ENCODE results near the gene PFKFB4. TPM values are rescaled to one million over a fixed set of nuclear protein-coding genes. Genes with fewer than 3 reads are reported as not detected.

The PFKFB4 gene
- total RNA-seq, 1 donor from 2014 or later: 11.5 TPM

DNA sequence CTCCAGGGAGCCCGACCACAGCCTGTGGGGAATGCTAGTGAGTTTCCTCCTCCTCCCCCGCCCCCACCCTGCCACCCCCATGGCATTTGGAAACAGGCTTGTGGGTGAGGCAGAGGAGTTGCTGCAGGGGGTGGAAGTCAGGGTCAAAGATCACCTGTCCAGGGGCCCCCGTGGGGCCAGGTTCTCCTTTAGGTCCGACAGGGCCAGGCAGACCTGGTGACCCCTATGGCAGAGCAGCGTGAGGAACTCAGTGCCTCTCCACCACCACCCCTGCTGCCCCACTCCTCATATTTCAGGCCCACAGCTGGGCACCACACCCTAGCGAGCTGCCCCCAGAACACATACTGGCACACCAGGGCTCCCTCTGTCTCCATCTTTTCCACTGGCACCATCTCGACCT, 15.9 kb upstream of the PFKFB4 start:
- Mint-ChIP-seq H3K27me3 (ENCODE audit: unreplicated experiment) (peaks cover 9% of the 10 kb centered on the region), H3K36me3 (ENCODE audit: low read depth, unreplicated experiment) (peaks cover 3% of the 10 kb centered on the region), H3K27ac (ENCODE audit: unreplicated experiment) (no peak overlapping the region), H3K4me1 (ENCODE audit: unreplicated experiment) (no peaks in the 10 kb centered on the region), H3K4me3 (ENCODE audit: unreplicated experiment) (no peak overlapping the region), H3K9me3 (ENCODE audit: unreplicated experiment) (no peaks in the 10 kb centered on the region)
- TF ChIP-seq, protein P1, sequence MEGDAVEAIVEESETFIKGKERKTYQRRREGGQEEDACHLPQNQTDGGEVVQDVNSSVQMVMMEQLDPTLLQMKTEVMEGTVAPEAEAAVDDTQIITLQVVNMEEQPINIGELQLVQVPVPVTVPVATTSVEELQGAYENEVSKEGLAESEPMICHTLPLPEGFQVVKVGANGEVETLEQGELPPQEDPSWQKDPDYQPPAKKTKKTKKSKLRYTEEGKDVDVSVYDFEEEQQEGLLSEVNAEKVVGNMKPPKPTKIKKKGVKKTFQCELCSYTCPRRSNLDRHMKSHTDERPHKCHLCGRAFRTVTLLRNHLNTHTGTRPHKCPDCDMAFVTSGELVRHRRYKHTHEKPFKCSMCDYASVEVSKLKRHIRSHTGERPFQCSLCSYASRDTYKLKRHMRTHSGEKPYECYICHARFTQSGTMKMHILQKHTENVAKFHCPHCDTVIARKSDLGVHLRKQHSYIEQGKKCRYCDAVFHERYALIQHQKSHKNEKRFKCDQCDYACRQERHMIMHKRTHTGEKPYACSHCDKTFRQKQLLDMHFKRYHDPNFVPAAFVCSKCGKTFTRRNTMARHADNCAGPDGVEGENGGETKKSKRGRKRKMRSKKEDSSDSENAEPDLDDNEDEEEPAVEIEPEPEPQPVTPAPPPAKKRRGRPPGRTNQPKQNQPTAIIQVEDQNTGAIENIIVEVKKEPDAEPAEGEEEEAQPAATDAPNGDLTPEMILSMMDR (IDR thresholded peaks at IDR 0.05; ENCODE audit: unreplicated experiment): no peak
- DNase-seq (ENCODE audit: low spot score): no peak

DNA sequence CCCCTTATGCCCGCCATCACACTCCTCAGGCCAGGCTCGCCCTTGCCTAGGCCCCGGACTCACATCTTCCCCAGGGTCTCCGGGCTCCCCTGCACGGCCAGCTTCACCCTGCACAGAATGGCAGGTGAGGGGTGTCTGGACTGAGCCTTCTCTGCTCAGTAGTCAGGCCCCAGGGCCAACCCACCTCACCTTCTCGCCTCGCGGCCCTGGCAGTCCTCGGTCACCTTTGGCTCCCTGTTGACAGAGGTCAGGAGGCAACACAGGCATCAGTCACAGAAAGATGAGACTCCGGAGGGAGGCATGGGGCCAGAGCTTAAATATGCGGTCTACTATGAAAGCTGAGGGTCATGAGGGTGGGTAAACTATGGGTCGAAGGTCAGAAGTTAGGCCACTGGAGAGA, 15.3 kb upstream of the PFKFB4 start:
- TF ChIP-seq, protein P1 (IDR thresholded peaks at IDR 0.05; ENCODE audit: unreplicated experiment): no peak
- no peaks in the 10 kb centered on the region for H3K4me1 Mint-ChIP-seq (ENCODE audit: unreplicated experiment)
- no peak for DNase-seq (ENCODE audit: low spot score)
- no peak overlapping the region for H3K27ac Mint-ChIP-seq (ENCODE audit: unreplicated experiment)
- peaks cover 3% of the 10 kb centered on the region for H3K36me3 Mint-ChIP-seq (ENCODE audit: low read depth, unreplicated experiment)
- H3K9me3 Mint-ChIP-seq (ENCODE audit: unreplicated experiment): no peaks in the 10 kb centered on the region
- no peak overlapping the region for H3K4me3 Mint-ChIP-seq (ENCODE audit: unreplicated experiment)
- peaks cover 11% of the 10 kb centered on the region for H3K27me3 Mint-ChIP-seq (ENCODE audit: unreplicated experiment)

DNA sequence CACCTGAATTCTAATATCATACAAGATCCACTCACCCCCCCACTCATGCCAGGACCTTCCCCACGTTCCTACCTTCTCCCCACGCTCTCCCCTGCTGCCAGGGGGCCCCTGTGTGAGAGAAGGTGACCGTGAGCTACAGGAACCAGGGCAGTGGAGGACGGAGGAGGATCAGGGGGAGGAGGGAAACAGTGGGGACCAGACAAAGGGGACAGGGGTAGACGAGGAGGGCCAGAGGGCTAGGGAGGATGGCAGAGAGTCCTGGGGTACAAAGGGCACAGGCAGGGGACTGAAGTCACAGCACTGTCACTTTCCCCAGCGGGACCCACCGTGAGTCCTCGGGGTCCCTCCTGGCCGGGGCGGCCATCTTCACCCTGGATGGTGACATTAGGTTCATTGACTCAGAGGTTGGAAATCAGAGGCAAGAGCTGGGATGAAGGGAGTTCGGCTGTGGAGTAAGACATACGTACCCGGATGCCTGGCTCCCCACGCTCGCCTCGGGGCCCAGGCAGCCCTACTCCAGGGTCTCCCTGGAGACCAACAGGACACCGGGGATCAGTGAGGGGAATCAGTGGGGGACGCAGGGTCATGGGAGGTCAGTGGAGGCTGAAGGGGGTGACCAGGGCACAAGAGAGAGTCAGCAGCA, 13.3 kb upstream of the PFKFB4 start:
- H3K9me3 Mint-ChIP-seq (ENCODE audit: unreplicated experiment): no peaks in the 10 kb centered on the region
- TF ChIP-seq, protein P1 (IDR thresholded peaks at IDR 0.05; ENCODE audit: unreplicated experiment): no peak
- H3K4me3 Mint-ChIP-seq (ENCODE audit: unreplicated experiment): no peak overlapping the region

DNA sequence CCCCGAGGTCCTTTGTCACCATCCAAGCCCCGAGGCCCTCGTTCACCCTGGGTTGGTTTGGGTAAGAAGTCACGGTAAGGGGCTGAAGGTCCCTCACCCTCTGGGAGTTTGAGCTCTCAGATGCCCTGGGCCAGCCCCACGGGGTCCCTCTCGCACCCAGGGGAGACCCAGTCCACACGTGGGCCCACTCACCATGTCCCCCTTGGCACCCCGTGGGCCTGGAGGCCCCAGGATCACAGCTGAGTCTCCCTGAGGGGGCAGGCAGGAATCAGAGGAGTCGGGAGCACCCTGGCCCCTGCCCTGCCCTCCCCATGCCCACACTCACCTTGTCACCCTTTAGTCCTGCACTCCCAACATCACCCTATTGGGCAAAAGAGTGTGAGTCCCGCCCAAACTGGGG, 12.8 kb upstream of the PFKFB4 start:
- TF ChIP-seq, protein P1 (IDR thresholded peaks at IDR 0.05; ENCODE audit: unreplicated experiment): no peak
- Mint-ChIP-seq H3K4me1 (ENCODE audit: unreplicated experiment) (no peaks in the 10 kb centered on the region), H3K9me3 (ENCODE audit: unreplicated experiment) (no peaks in the 10 kb centered on the region), H3K4me3 (ENCODE audit: unreplicated experiment) (no peak overlapping the region), H3K27me3 (ENCODE audit: unreplicated experiment) (peaks cover 14% of the 10 kb centered on the region), H3K36me3 (ENCODE audit: low read depth, unreplicated experiment) (peaks cover 3% of the 10 kb centered on the region), H3K27ac (ENCODE audit: unreplicated experiment) (no peak overlapping the region)
- no peak for DNase-seq (ENCODE audit: low spot score)

More for the DNA sequence above, 13.3 kb upstream of the PFKFB4 start:
- DNase-seq (ENCODE audit: low spot score): no peak
- Mint-ChIP-seq H3K4me1 (ENCODE audit: unreplicated experiment) (no peaks in the 10 kb centered on the region), H3K27ac (ENCODE audit: unreplicated experiment) (no peak overlapping the region), H3K36me3 (ENCODE audit: low read depth, unreplicated experiment) (peaks cover 3% of the 10 kb centered on the region), H3K27me3 (ENCODE audit: unreplicated experiment) (peaks cover 14% of the 10 kb centered on the region)

DNA sequence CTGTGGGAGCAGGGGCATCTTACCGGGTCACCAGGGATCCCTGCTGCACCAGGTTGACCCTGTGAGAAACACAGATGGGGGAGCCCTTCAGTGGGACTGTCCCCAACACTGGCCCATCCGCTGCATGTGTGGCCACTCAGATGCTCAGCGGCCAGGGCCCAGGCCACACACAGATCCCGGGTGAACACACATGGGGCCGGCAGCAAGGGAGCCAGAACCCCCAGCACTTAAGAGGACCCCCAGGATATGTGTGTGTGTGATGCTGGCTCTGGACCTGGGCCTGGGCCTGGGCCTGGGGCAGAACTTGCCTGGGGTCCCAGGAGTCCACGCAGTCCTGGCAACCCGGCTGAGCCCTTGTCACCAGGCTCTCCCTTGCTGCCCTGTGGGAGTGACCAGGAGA, 11.9 kb upstream of the PFKFB4 start:
- Mint-ChIP-seq H3K4me1 (ENCODE audit: unreplicated experiment) (no peaks in the 10 kb centered on the region), H3K36me3 (ENCODE audit: low read depth, unreplicated experiment) (peaks cover 3% of the 10 kb centered on the region), H3K27me3 (ENCODE audit: unreplicated experiment) (peaks cover 14% of the 10 kb centered on the region), H3K9me3 (ENCODE audit: unreplicated experiment) (no peaks in the 10 kb centered on the region), H3K4me3 (ENCODE audit: unreplicated experiment) (no peak overlapping the region), H3K27ac (ENCODE audit: unreplicated experiment) (no peak overlapping the region)
- TF ChIP-seq, protein P1 (IDR thresholded peaks at IDR 0.05; ENCODE audit: unreplicated experiment): no peak
- DNase-seq (ENCODE audit: low spot score): no peak
